KBM-7 (cell line): ENCODE data around the gene MDK.

ENCODE experiments used
- DNase-seq: peaks from one replicate; pipeline ENCODE4 v3.0.0-alpha.2; 2015
- in situ Hi-C: fragments of 300-500 bp; cut with MboI; formaldehyde crosslinking; loops from 2 replicates; pipeline ENCODE4 v1.14.3; 2020; ENCODE audit warnings: low sequenced_read_pairs, low pct_unique_long_range_greater_than_20kb, mixed read lengths

MDK gene

GRCh38 chr11:46381048-46381818 lies at the start of gene MDK:
MDK (plus strand) TSS chr11:46381669; CDS start chr11:46382058, 389 bp downstream.
- DNase-seq = no peak
- in situ Hi-C loops = loop anchor here (10.0 kb wide), 1 partner anchor 194 kb away; no protein-coding TSS in a partner anchor

GRCh38 chr11:46332093-46332567 lies 49.3 kb upstream of the MDK start:
- DNase-seq = no peak
- in situ Hi-C loops = no loop called here

- in situ Hi-C loops = no loop called here
- DNase-seq = no peak
Observed at GRCh38 chr11:46332568-46333393, 48.7 kb upstream of the MDK start.

GRCh38 chr11:46333394-46333947 lies 48.0 kb upstream of the MDK start:
- in situ Hi-C loops = no loop called here
- no peak for DNase-seq

DNA sequence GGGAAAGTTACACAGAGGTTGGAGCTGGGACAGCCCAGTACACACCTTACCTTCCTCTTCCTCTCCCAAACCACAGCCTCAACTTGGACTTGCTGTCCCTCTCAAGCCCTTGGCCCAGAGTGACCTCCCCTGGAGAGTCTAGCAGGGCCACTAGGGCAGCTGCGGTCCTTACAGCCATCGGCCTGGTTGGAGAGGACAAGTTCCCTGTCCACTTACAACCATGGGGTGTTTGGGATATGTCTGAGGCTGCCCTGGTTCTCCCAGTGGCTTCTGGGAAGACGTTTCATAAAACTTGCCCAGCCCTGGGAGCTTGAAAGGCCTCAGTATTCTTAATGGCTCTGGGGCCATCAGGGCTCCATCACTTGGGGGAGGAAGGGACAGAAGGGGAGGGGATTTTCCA lies 47.3 kb upstream of the MDK start:
- in situ Hi-C loops = no loop called here

DNA sequence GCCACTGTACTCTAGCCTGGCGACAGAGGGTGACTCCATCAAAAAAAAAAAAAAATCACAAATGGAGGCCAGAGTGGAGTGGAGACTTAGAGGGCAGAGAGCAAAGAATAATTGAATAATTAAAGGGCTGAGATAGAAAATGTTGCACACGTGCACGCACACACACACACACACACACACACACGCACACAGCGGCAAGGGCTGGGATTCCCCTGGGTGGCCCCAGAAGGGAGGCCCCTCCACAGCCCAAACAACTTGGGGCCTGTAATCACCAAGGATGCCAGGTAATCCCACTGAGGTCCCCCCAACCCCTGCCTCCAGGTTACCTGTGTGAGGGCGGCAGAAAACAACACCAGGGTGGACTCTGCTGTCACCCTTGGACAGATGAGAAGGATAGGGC lies 46.2 kb upstream of the MDK start:
- in situ Hi-C loops = no loop called here
- no peak for DNase-seq

More for the DNA sequence above, 47.3 kb upstream of the MDK start:
- no peak for DNase-seq

- in situ Hi-C loops = no loop called here
- peak; percentile 66 for DNase-seq
Observed at GRCh38 chr11:46335890-46336562, 45.4 kb upstream of the MDK start.

GRCh38 chr11:46336563-46337180 lies 44.8 kb upstream of the MDK start:
- peak; percentile 97 for DNase-seq

GRCh38 chr11:46337626-46338345 lies 43.7 kb upstream of the MDK start:
- DNase-seq = no peak
- in situ Hi-C loops = no loop called here

More at GRCh38 chr11:46336563-46337180, 44.8 kb upstream of the MDK start:
- in situ Hi-C loops = no loop called here

GRCh38 chr11:46338636-46338987 lies 42.9 kb upstream of the MDK start:
- DNase-seq = no peak
- in situ Hi-C loops = no loop called here

- in situ Hi-C loops = no loop called here
- peak; percentile 40 for DNase-seq
Observed at GRCh38 chr11:46338988-46339666, 42.3 kb upstream of the MDK start.

DNA sequence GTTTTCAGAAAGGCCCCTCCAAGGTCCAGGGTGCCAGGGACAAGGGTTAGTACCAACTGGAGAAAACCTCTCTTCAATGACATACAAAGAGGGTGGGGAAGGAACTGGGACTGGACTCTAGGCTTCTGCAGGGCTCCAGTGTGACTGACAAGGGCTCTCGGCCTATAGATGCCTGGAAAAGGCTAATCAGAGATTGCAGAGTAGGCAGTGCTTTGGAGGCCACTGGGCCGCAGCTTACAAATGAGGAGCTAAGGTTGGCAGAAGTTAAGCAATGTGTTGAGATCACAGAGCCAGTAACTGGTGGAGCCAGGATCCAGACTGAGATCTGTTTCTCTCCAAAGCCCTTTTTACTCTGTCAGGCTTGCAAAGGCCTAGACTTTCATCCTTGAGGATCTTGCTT lies 41.7 kb upstream of the MDK start:
- no peak for DNase-seq

DNA sequence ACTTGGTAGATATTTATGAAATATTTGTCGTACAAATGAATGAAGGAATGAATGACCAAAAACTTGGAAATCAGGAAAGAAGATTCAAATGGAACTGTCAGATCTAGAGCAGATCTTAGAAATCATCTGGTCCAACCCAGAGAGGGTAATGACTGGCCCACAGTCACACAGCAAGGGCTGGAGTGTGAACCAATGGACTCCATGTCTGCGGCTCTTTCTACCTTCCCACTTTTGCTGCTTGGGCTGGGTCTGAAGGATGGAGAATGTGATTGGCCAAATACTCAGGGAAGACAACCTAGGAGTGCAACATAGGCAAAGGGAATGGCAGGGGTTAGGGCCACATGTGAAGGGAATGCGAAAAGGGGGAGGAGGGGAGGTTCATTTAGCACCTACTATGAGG lies 40.0 kb upstream of the MDK start:
- DNase-seq = no peak
- in situ Hi-C loops = no loop called here

More for the DNA sequence above, 41.7 kb upstream of the MDK start:
- in situ Hi-C loops = no loop called here

DNA sequence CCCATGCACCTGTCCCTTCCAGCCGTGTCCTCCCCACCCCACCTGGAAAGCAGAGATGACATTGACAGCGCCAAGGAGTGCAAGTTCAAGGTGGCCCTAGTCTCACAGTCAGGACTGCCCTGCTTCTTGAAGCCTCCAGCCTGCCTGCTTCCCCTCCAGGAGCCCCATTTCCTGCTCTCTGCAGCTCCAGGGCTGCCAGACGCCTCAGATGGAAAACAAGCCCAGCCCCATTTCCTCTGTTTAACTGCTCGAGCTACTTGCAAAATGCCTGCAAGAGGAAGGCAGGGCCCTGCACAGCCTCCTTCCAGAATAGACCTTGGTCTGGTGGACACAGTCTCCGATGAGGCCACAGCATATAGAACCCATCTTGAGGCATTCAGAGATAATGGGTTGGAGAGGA lies 39.2 kb upstream of the MDK start:
- in situ Hi-C loops = no loop called here
- DNase-seq = peak; percentile 85

GRCh38 chr11:46343520-46343919 lies 37.9 kb upstream of the MDK start:
- DNase-seq = no peak
- in situ Hi-C loops = no loop called here

DNA sequence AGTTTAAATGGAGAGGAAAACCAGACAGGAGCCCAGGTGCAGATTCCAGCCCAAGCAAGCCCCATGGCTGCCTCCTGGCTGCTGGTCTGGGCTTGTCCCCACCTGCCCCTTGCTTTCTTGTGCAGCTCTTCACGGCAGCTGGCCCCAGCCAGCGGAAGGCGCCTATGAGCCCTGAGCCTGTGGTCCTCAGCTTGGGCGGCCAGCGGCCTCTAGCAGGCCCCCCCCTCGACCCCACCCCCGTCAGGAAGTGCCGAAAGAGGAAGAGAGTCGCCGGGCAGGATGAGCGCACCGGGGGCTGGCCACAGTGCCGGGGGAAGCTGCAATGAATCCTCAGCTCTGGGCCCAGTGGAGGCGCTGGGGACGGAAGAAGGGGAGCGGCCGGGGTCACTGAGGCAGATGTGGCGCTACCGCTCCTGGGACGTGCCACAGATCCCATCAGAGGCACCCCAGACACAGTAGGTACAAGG lies 36.3 kb upstream of the MDK start:
- in situ Hi-C loops = no loop called here

DNA sequence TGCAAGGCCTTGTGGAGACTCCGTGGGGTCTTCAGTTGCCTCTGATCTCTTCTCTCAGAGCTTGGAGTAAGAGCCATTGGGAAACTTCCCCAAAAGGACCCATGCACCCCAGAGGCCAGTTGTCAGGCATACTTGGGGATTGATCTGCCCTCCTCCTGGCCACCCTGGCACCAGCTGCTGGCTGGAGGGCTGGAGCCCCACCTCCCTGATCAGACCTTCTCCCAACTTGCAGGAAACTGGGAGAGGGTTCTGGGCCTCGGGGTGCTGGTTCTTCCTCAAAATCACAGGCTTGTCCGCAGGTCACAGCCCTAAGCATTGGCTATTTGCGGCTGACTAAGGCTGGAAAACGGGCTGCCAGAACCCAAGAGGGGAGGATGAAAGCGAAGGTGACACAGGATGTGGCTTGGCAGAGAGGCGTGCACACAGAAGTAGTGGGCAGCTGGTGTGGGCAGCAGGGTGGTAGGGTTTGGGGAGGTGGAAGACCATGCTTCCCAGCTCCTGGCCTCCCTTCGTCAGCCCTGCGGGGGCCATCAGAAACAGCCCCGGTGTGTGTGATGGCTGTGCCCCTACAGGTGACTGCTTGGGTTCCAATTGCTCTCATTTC lies 35.5 kb upstream of the MDK start:
- DNase-seq = peak; percentile 35
- in situ Hi-C loops = no loop called here

More for the DNA sequence above, 36.3 kb upstream of the MDK start:
- peak; percentile 93 for DNase-seq
